ENCODE data around the gene TMEM9B. TPM values are rescaled to one million over a fixed set of nuclear protein-coding genes. Genes with fewer than 3 reads are reported as not detected.
"Not testable (repeated sequence)": the region's sequence is repeated elsewhere in the genome, so short reads cannot be mapped to it uniquely, and the experiment has no call there.

The TMEM9B gene
- total RNA-seq, 2 experiments from 2014 or later, result 21.1 to 22.3 TPM

DNA sequence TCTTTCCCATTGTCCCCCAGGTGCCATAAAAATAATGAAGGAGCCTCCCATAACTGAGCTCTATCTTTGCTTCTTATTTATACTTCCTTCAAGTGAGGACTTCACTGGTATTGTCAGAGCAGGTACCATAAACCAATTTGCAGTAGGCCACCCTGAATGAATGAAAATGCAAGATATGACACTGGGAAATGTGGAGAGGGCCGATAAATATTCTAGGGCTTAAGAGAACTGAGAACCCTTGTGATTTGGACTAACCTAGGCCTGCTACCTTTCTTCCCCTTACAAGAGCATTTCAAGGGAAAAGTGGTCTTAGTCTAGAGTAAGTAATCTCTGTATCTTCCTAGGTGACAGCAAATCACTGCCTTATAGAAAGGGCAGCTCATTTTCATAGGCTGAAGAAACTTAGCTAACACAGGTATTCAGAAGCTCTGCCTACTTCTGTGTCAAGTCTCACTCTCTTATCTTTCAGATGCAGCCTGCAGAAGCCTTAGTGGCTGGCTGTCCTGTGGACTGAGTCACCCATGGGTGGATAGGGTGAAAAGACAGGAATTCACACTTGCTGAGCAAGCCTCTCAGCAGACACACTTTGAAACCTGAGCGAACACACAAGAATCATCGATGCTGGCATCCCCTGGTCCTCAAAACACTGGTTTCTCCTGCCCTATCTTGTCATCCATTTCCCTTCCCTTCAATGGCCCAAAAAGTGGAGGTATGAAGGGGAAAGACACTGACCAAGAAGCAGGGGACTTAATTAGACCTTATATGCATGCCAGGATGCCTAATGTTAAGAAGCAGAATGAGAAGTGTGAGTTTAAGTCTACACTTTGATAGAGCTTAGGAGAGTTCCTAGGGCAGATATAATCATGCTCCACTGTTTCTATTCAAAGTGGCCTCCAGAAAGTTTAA lies 24.3 kb upstream of the TMEM9B start:
- Mint-ChIP-seq H3K27ac (no peak overlapping the region), H3K9me3 (no peaks in the 10 kb centered on the region), H3K36me3 (no peaks in the 10 kb centered on the region), H3K4me1 (no peaks in the 10 kb centered on the region), H3K27me3 (peaks cover 15% of the 10 kb centered on the region), H3K4me3 (no peak overlapping the region)
- DNase-seq, result no peak

GRCh38 chr11:8987446-8987845 lies 23.2 kb upstream of the TMEM9B start:
- Mint-ChIP-seq H3K27me3 (peaks cover 15% of the 10 kb centered on the region), H3K9me3 (no peaks in the 10 kb centered on the region), H3K27ac (no peak overlapping the region), H3K36me3 (no peaks in the 10 kb centered on the region), H3K4me3 (no peak overlapping the region), H3K4me1 (no peaks in the 10 kb centered on the region)
- no peak for DNase-seq

- not testable (repeated sequence) for H3K4me1 Mint-ChIP-seq, H3K27ac Mint-ChIP-seq, H3K36me3 Mint-ChIP-seq, H3K9me3 Mint-ChIP-seq, H3K4me3 Mint-ChIP-seq, DNase-seq
- H3K27me3 Mint-ChIP-seq, result peaks cover 15% of the 10 kb centered on the region
Measured at GRCh38 chr11:8986772-8987171, 22.5 kb upstream of the TMEM9B start.

- Mint-ChIP-seq H3K4me3 (no peak overlapping the region), H3K27me3 (peaks cover 10% of the 10 kb centered on the region), H3K9me3 (no peaks in the 10 kb centered on the region), H3K27ac (no peak overlapping the region), H3K36me3 (no peaks in the 10 kb centered on the region), H3K4me1 (no peaks in the 10 kb centered on the region)
- no peak for DNase-seq
Measured at GRCh38 chr11:8985462-8985861, 21.2 kb upstream of the TMEM9B start.

DNA sequence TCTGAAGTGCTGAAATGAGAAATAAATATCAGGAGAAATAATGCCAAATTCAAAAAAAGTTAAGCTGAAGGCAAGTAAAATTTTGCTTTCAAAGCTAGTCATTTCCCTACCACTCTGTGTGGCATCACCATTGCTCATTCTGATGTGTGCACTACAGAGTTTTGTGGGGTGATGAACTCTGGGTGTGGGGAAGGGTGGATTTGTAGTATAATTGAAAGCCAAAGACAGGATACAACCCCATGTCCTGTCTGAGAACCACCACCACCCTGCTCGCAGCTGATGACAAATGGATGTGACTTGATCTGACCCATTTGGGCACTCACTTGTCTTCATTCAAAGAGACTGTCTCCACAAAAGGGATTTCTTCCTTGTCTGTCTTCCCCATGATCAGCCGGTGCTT lies 19.3 kb upstream of the TMEM9B start:
- Mint-ChIP-seq H3K27ac (no peak overlapping the region), H3K27me3 (peaks cover 6% of the 10 kb centered on the region), H3K36me3 (no peaks in the 10 kb centered on the region), H3K9me3 (no peaks in the 10 kb centered on the region), H3K4me3 (no peak overlapping the region), H3K4me1 (no peaks in the 10 kb centered on the region)
- DNase-seq, result no peak

- Mint-ChIP-seq H3K4me1 (no peaks in the 10 kb centered on the region), H3K4me3 (no peak overlapping the region), H3K36me3 (no peaks in the 10 kb centered on the region), H3K27me3 (no peaks in the 10 kb centered on the region), H3K9me3 (no peaks in the 10 kb centered on the region), H3K27ac (no peak overlapping the region)
- no peak for DNase-seq
Measured at GRCh38 chr11:8980485-8980884, 16.2 kb upstream of the TMEM9B start.

DNA sequence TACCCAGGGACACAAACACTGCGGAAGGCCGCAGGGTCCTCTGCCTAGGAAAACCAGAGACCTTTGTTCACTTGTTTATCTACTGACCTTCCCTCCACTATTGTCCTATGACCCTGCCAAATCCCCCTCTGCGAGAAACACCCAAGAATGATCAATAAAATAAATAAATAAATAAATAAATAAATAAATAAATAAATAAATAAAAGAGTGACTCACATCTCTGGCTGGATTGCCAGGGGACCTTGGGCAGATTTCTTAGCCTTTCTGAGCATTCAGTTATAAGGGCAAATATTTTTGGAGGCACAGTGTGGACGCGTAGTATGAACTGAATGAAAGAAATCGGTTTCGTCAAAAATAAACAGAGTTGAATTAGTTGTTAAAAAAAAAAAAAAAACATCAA lies 15.1 kb upstream of the TMEM9B start:
- H3K9me3 Mint-ChIP-seq, H3K4me1 Mint-ChIP-seq, H3K36me3 Mint-ChIP-seq, H3K27ac Mint-ChIP-seq, H3K4me3 Mint-ChIP-seq, H3K27me3 Mint-ChIP-seq, DNase-seq: not testable (repeated sequence)

- H3K27ac Mint-ChIP-seq, result no peak overlapping the region
- no peak overlapping the region for H3K4me3 Mint-ChIP-seq
- H3K36me3 Mint-ChIP-seq, result peaks cover 1% of the 10 kb centered on the region
- no peak for DNase-seq
- H3K9me3 Mint-ChIP-seq, result no peaks in the 10 kb centered on the region
- H3K4me1 Mint-ChIP-seq, result no peaks in the 10 kb centered on the region
- no peaks in the 10 kb centered on the region for H3K27me3 Mint-ChIP-seq
Measured at GRCh38 chr11:8973121-8973520, 8.9 kb upstream of the TMEM9B start.

DNA sequence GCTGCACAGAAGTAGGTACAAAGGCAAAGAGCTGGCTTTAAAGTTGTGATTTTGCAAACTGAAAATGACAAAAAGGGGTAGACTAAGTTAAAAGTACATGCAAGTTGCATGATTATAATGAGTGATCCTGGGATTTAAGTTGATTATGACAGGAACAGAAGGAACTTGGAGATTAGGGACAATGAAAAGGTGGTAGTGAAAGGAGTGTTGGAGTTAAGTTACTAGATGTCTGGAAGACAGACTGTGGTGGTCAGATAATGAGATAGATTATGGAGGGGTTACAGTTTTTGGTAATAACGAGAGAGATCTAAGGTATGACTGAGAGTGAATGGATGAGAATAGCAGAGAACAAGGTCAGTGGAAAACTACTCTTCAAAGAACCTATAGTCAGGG lies 7.7 kb upstream of the TMEM9B start:
- no peak for DNase-seq
- Mint-ChIP-seq H3K27ac (no peak overlapping the region), H3K27me3 (no peaks in the 10 kb centered on the region), H3K36me3 (peaks cover 1% of the 10 kb centered on the region), H3K4me3 (no peak overlapping the region), H3K4me1 (no peaks in the 10 kb centered on the region), H3K9me3 (no peaks in the 10 kb centered on the region)

GRCh38 chr11:8971196-8971923 lies 7.1 kb upstream of the TMEM9B start:
- no peak overlapping the region for H3K27ac Mint-ChIP-seq
- H3K36me3 Mint-ChIP-seq, result peaks cover 1% of the 10 kb centered on the region
- no peaks in the 10 kb centered on the region for H3K9me3 Mint-ChIP-seq
- H3K4me3 Mint-ChIP-seq, result no peak overlapping the region
- H3K4me1 Mint-ChIP-seq, result peaks cover 2% of the 10 kb centered on the region
- no peak for DNase-seq
- no peaks in the 10 kb centered on the region for H3K27me3 Mint-ChIP-seq

DNA sequence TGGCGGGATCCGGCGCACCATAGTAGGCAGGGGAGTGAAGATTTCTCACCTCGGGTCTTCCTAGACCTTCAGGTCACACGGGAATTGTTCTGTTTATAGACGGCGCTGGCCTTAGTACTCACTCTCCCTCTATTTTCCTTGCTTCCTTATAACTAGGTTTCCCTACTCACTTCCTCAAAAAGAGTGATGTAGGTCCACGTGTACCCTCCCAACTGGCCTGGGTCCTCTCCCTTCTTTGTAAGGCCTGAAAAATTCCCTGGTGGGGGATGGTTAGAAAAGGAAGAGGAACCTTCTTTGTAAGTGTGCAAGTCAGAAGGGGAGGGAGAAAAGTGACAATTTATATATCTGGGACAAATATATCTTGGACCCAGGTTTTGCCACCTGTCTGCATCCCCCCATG lies 2.9 kb upstream of the TMEM9B start:
- DNase-seq, result no peak
- Mint-ChIP-seq H3K27ac (no peak overlapping the region), H3K27me3 (no peaks in the 10 kb centered on the region), H3K36me3 (peaks cover 3% of the 10 kb centered on the region), H3K9me3 (no peaks in the 10 kb centered on the region), H3K4me1 (peaks cover 21% of the 10 kb centered on the region), H3K4me3 (no peak overlapping the region)

DNA sequence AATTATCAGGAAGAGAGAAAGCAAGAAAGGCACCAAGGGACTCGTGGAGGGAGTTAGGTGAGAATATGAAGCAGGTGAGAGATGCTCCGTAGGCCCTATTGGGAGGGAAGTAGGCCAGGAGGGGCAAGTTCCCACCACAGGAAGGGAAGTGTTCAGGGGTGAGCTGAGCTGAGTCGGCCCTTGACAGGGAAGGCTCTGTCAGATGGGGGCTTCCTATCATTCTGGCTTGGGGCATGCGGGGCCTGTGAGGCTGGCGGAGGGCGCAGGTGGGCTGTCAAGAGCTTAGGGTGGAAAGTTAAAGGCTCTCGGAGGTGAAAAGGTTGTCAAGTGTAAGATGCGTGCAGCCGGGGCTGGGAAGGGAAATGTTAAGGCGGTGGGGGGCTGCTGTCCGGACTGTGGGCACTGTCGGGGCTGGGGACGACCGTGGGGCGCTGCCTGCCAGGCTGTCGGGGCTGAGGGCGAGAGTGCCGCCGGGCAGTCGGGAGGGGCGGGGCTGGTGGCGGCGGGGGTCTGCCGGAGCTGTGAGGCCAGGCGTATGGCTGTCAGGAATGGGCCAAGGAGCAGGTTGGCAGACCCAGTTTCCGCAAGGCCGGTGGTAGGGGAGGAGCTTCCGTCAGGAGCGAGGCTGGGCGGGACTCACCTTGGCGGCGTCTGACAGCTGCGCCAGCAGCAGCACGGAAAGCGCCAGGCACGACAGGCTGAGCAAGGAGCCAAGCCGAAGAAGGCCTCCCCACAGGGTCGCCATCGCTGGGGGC lies 496 bp downstream of the TMEM9B start:
- Mint-ChIP-seq H3K27ac (peak overlapping the region; percentile 92), H3K36me3 (peaks cover 3% of the 10 kb centered on the region), H3K4me1 (peaks cover 36% of the 10 kb centered on the region), H3K4me3 (peak overlapping the region; percentile 99), H3K9me3 (no peaks in the 10 kb centered on the region), H3K27me3 (no peaks in the 10 kb centered on the region)
- DNase-seq, result peak; percentile 80

DNA sequence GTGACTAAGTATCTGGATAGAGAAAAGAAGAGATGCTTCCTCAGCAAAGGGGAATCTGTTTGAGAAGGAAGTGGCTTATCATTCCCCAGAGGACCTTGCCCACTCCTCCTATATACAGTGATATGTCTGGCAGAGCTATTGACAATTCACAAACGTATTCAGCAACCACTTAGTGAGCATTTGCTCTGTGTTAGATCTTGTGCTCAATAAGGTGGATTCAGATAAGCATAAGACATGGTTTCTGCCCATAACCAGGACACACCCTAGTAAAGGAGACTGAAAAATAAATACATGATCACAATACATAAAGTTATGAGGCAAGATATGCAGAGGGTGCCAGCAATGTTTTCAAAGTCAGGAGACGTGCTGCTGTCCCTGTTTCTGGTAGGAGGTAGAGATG lies 1.4 kb downstream of the TMEM9B start:
- H3K4me1 Mint-ChIP-seq, result peaks cover 36% of the 10 kb centered on the region
- DNase-seq, result no peak
- no peaks in the 10 kb centered on the region for H3K27me3 Mint-ChIP-seq

DNA sequence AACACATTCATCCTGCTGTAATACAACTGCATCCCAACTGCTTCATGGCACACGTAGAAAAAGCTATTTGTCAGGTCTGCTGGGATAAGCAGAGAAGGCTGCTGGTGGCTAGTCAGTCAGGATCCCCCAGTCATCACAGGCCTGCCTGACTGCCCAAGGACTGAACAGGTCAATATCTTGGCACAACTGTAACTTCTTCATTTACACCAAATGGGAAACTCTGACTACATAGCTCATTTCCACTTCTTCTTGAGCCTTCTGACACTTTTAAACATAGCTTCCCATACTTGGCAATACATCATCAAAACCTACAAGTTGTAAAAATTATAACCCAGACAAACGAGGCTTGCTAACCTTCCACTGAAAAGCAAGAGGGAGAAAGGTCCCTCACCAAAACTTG lies 2.8 kb downstream of the TMEM9B start:
- Mint-ChIP-seq H3K4me3 (no peak overlapping the region), H3K36me3 (peaks cover 3% of the 10 kb centered on the region), H3K27me3 (no peaks in the 10 kb centered on the region), H3K9me3 (no peaks in the 10 kb centered on the region), H3K4me1 (peaks cover 42% of the 10 kb centered on the region), H3K27ac (peak overlapping the region; percentile 1)
- DNase-seq, result no peak

More for the DNA sequence above, 1.4 kb downstream of the TMEM9B start:
- H3K9me3 Mint-ChIP-seq, result no peaks in the 10 kb centered on the region
- H3K36me3 Mint-ChIP-seq, result peaks cover 3% of the 10 kb centered on the region
- H3K27ac Mint-ChIP-seq, result peak overlapping the region; percentile 55
- peak overlapping the region; percentile 99 for H3K4me3 Mint-ChIP-seq

DNA sequence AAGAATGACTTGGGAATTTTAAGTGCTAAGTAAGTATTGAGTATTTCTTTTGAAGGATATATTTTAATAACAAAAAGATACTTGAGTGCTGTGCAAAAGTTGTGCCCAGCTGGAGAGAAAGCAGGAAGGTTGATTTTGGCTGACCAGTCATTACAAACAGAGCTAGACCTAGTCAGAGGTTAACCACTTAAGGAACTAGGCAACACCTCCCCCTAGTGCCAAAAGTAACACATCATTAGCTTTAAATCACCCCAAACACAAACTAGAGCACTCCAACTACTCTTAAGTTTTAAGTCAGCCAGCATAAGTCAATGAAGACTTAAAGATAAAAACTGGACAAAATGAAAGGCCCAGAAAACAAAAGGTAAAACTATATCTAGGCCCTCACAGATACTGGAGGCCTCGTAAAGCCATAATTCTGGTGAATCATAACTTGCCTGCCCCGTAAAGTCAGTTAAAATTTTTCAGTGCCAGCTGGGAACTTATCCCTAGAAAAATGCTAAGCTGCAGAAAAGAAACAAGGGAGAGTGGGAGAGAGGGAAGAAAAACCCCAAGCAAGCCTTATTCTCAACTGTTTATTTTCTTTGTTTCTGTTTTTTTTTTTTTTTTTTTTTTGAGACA lies 4.6 kb downstream of the TMEM9B start:
- Mint-ChIP-seq H3K36me3 (peaks cover 11% of the 10 kb centered on the region), H3K4me1 (peaks cover 36% of the 10 kb centered on the region), H3K27ac (peak overlapping the region; percentile 23), H3K4me3 (no peak overlapping the region), H3K9me3 (no peaks in the 10 kb centered on the region), H3K27me3 (no peaks in the 10 kb centered on the region)
- DNase-seq, result peak; percentile 11

Measured in activated naive CD8-positive, alpha-beta T cell treated with anti-CD3 and anti-CD28 coated beads for 36 hours (primary cell).